GM21526 (cell line): ENCODE data around the gene GABRB3.

Source experiments
- ATAC-seq: cut with Tn5 transposase; IDR thresholded peaks from one replicate; pipeline ENCODE4 v1.9.1; 2021; ENCODE audit warnings: moderate library complexity; ENCODE audit not compliant: unreplicated experiment, low FRiP score

The GABRB3 gene

GRCh38 chr15:26682598-26683164 lies 90.2 kb downstream of the GABRB3 start:
- no peak for ATAC-seq

GRCh38 chr15:26679927-26680326 lies 92.9 kb downstream of the GABRB3 start:
- no peak for ATAC-seq

- no peak for ATAC-seq
Observed at GRCh38 chr15:26676115-26676514, 96.8 kb downstream of the GABRB3 start.

- ATAC-seq, result no peak
Observed at GRCh38 chr15:26674467-26674866, 98.4 kb downstream of the GABRB3 start.

- no peak for ATAC-seq
Observed at GRCh38 chr15:26673445-26673844, 99.4 kb downstream of the GABRB3 start.

- no peak for ATAC-seq
Observed at GRCh38 chr15:26670116-26670515, 102.8 kb downstream of the GABRB3 start.

GRCh38 chr15:26667222-26667988 lies 105.5 kb downstream of the GABRB3 start:
- ATAC-seq, result no peak

GRCh38 chr15:26665957-26666791 lies 106.7 kb downstream of the GABRB3 start:
- no peak for ATAC-seq

GRCh38 chr15:26662283-26662682 lies 110.6 kb downstream of the GABRB3 start:
- ATAC-seq, result no peak

- no peak for ATAC-seq
Observed at GRCh38 chr15:26661748-26662147, 111.1 kb downstream of the GABRB3 start.

- no peak for ATAC-seq
Observed at GRCh38 chr15:26661107-26661506, 111.8 kb downstream of the GABRB3 start.

GRCh38 chr15:26660241-26660640 lies 112.6 kb downstream of the GABRB3 start:
- ATAC-seq, result no peak

- no peak for ATAC-seq
Observed at GRCh38 chr15:26658290-26658689, 114.6 kb downstream of the GABRB3 start.

GRCh38 chr15:26656080-26656479 lies 116.8 kb downstream of the GABRB3 start:
- no peak for ATAC-seq

- no peak for ATAC-seq
Observed at GRCh38 chr15:26651909-26652308, 121.0 kb downstream of the GABRB3 start.

- no peak for ATAC-seq
Observed at GRCh38 chr15:26648676-26649075, 124.2 kb downstream of the GABRB3 start.

GRCh38 chr15:26644948-26645347 lies 127.9 kb downstream of the GABRB3 start:
- no peak for ATAC-seq

- ATAC-seq, result no peak
Observed at GRCh38 chr15:26641144-26641543, 131.7 kb downstream of the GABRB3 start.

- no peak for ATAC-seq
Observed at GRCh38 chr15:26640601-26641000, 132.3 kb downstream of the GABRB3 start.

- no peak for ATAC-seq
Observed at GRCh38 chr15:26639966-26640365, 132.9 kb downstream of the GABRB3 start.

GRCh38 chr15:26635614-26636013 lies 137.3 kb downstream of the GABRB3 start:
- no peak for ATAC-seq
